DMS53 treated with DMSO at 0.1 percent for 48 hours (cell line): ENCODE measurements around the gene SHE.
A peak's percentile ranks its signal among the peaks of the same experiment; 100 is the strongest.
"Not testable (repeated sequence)": the region's sequence is repeated elsewhere in the genome, so short reads cannot be mapped to it uniquely, and the experiment has no call there.

Experiments
- DNase-seq: peaks from one replicate; lab custom pipeline; 2025; ENCODE audit not compliant: unreplicated experiment; lab: John Stamatoyannopoulos, UW

The SHE gene

DNA sequence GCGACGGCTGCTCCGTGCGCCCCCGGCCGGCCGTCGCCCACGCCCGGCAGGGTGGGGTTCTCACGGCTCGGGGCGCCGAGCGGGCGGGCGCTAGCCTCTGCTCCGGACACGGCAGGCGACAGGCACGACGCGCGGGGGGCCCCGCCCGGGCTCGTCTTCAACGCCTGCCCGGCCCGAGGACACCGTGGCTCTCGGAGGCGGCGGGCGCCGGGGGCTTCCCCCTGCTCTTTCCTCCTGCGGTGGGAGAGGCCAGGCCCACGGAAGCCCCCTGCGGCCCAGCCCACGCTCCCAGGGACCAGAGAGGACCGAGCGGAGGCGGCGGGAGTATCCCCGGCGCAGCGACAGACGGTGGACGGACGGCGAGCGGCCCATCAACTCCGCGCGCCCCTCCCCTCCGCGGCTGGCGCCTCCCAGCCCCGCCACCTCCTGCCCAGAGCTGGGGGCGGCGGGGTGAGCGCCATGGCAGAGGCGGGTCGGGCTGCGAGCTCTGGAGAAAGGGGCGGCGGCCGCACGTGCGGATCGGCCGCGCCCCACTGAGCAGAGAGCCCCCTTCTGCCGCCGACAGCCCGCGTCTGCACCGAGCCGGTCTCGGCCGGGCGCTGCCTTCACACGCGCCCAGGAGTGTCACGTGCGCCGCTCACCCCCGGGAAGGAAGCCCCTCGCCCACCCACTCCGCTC lies at the start of gene SHE, which contains the start of gene TDRD10:
Gene SHE (minus strand): TSS at position 347 of the 678 bp plus-strand sequence. CDS start 386 bp downstream, outside the sequence.
Gene TDRD10 (plus strand): TSS at position 154 of the 678 bp plus-strand sequence. CDS start 4,685 bp downstream, outside the sequence.
- no peak for DNase-seq

DNA sequence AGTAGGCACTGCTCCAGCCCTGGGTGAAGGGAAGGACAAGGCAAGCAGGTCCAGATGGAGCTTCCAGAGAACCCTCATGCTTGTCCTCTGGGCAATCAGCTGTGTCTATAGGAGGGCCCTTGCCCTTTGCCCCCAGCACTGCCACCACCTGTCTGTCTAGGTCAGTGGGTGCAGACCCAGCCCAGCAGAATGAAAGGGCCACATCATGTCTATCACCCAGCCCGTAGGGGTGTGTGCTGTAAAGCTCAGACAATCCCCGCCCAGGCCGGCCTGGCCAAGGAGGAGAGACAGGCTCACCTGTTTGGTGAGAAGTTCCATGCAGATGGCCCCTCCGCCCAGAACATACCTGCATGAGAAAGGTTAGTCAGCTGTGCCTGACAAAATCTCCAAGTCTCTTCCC lies 49.3 kb upstream of the SHE start:
- no peak for DNase-seq

- DNase-seq: no peak
Measured at GRCh38 chr1:154550657-154551056, 48.4 kb upstream of the SHE start.

- DNase-seq: no peak
Measured at GRCh38 chr1:154550070-154550469, 47.9 kb upstream of the SHE start.

- DNase-seq: no peak
Measured at GRCh38 chr1:154549202-154549770, 47.1 kb upstream of the SHE start.

- DNase-seq: no peak
Measured at GRCh38 chr1:154548028-154548427, 45.8 kb upstream of the SHE start.

- DNase-seq: no peak
Measured at GRCh38 chr1:154547105-154547732, 45.0 kb upstream of the SHE start.

DNA sequence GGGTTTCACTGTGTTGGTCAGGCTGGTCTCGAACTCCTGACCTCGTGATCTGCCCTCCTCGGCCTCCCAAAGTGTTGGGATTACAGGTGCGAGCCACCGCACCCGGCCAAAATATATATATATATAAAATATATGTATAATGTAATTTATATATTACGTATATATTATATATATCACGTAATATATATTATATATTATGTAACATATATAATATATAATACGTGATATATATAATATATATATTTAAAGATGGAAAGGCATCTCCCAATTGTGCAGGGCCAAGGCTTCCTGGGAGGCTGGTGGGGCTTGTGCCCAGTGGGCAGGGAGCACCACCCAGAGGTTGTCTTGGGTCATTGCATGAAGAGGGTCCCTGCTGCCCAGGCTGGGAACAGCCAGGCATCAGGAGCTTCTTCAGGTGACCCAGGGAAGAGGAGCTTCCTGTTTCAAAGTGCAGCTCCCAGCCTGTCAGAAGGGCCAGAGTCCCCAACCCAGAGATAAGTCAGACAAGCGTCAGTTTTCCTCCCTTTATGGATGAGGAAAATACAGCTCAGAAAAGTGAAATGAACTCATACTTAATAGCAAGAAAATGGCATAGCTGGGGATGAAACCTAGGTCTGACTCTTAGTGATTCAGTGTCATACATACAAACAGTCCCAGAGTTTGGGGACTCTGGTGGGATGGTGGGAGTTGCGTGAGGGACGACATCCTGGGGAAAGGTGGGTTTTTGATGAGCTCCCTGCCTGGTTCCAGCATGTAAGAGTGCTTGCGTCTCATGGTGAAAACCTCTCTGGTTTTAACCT lies 44.3 kb upstream of the SHE start:
- peak; percentile 74 for DNase-seq

DNA sequence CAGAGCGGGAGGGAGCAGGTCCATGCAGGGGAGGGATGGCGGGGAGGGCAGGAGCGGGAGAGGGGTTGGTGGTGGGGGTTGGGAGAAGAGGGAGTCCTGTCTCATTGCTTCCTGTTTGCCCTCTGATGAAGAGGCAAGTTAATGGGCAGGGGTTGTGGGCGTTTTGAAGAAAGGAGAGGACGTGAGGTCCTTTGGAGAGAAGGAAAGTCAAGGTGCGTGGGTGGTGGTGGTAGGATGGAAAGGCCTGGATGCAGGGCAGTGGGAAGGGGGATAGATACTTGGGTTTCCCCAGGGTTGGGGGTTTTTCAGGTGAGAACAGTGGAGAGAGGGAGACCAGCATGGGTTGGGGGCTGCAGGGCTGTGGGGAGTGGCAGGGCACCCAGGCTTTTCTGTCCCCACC lies 39.0 kb upstream of the SHE start:
- DNase-seq: no peak

- DNase-seq: no peak
Measured at GRCh38 chr1:154539486-154540483, 37.6 kb upstream of the SHE start.

DNA sequence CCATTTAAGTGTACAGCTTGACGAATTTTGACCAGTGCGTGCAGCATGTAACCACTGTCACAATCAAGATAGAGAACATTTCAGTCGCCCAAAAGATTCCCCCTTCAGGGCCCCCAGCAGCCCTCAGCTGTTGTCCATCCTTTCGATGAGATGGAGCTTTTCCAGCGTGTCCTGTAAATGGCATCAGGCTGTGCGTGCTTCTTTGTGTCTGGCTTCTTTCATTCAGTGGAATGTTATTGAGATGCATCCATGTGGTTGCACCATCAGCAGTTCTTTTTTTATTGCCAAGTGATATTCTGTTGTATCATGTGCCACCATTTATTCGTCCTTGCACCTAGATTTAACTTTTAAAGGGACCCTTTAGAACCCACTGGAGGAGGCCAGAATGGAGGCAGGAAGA lies 34.4 kb upstream of the SHE start:
- DNase-seq: no peak

DNA sequence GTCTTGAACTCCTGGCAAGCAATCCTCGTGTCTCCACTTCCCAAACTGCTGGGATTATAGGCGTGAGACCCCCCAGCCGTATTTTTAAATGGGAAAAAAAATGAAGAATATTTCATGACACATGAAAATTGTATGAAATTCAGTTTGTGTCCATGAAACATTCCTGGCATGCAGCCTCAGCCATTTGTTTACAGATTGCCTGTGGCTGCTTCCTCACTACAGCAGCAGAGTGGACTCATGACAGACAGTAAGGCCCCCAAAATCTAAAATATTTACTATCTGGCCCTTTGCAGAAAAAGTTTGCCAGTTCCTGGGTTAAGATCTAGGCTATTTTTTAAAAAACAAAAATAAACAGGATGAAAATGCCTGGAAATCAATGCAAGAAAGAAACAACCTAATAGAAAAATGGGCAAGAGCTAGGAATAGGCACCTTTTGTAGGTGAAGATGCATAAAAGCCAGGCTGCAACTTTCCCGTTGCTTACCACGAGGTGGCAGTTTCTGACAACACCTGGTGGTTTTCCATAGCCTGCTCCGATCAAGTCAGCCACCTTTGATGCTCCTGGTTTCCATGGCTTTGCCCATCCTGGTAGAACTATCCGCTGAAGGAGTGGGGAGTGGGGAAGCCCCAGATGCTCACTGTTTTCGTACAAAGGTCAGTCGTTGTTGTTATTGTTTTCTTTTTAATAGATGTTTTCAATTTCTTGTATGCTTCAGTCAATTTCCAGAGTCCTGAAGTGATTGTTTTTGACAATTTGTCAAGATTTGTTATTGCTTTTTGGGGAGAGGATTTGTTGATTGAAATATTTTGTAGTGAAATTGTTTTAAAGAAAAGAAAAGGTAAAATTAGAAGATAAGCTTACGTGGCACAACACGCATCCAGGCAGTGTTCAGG lies 32.0 kb upstream of the SHE start:
- peak; percentile 48 for DNase-seq

DNA sequence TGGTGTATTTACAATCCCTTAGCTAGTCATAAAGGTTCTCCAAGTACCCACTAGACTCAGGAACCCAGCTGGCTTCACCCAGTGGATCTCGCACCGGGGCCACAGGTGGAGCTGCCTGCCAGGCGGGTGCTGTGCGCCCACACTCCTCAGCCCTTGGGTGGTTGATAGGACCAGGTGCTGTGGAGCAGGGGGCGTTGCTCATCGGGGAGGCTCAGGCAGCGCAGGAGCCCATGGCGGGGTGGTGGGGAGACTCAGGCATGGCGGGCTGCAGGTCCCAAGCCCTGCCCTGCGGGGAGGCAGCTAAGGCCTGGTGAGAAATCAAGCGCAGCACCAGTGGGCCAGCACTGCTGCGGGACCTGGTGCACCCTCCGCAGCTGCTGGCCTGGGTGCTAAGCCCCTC lies 29.7 kb upstream of the SHE start:
- DNase-seq: not testable (repeated sequence)

DNA sequence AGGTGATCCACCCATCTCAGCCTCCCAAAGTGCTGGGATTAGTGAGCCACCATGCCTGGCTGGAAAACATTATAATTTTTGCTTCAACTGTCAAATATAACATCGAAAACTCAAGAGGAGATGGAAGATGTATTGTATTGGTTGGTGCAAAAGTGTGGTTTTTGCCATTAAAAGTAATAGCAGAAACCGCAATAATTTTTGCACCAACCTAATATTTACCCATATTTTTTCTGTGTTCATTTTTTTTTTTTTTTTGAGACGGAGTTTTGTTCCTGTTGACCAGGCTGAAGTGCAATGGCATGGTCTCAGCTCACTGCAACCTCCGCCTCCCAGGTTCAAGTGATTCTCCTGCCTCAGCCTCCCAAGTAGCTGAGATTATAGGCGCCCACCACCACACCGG lies 27.1 kb upstream of the SHE start:
- DNase-seq: no peak

GRCh38 chr1:154527192-154527591 lies 25.0 kb upstream of the SHE start:
- no peak for DNase-seq

GRCh38 chr1:154524881-154525280 lies 22.7 kb upstream of the SHE start:
- DNase-seq: no peak

GRCh38 chr1:154521695-154522094 lies 19.5 kb upstream of the SHE start:
- DNase-seq: peak; percentile 28

GRCh38 chr1:154520333-154520732 lies 18.1 kb upstream of the SHE start:
- no peak for DNase-seq

- no peak for DNase-seq
Measured at GRCh38 chr1:154519591-154519991, 17.4 kb upstream of the SHE start.
